ENCODE measurements around the gene SLC35G6. TPM values are rescaled to one million over a fixed set of nuclear protein-coding genes. Genes with fewer than 3 reads are reported as not detected.
A peak's percentile ranks its signal among the peaks of the same experiment; 100 is the strongest.

Gene SLC35G6
- total and polyA plus RNA-seq, 2 experiments from 2014 or later, result 0.16 TPM; not detected in 1

- TF ChIP-seq, protein P1, sequence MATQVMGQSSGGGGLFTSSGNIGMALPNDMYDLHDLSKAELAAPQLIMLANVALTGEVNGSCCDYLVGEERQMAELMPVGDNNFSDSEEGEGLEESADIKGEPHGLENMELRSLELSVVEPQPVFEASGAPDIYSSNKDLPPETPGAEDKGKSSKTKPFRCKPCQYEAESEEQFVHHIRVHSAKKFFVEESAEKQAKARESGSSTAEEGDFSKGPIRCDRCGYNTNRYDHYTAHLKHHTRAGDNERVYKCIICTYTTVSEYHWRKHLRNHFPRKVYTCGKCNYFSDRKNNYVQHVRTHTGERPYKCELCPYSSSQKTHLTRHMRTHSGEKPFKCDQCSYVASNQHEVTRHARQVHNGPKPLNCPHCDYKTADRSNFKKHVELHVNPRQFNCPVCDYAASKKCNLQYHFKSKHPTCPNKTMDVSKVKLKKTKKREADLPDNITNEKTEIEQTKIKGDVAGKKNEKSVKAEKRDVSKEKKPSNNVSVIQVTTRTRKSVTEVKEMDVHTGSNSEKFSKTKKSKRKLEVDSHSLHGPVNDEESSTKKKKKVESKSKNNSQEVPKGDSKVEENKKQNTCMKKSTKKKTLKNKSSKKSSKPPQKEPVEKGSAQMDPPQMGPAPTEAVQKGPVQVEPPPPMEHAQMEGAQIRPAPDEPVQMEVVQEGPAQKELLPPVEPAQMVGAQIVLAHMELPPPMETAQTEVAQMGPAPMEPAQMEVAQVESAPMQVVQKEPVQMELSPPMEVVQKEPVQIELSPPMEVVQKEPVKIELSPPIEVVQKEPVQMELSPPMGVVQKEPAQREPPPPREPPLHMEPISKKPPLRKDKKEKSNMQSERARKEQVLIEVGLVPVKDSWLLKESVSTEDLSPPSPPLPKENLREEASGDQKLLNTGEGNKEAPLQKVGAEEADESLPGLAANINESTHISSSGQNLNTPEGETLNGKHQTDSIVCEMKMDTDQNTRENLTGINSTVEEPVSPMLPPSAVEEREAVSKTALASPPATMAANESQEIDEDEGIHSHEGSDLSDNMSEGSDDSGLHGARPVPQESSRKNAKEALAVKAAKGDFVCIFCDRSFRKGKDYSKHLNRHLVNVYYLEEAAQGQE (IDR thresholded peaks at IDR 0.05; ENCODE audit: unreplicated experiment), result no peak
- TF ChIP-seq POLR2AphosphoS5 (IDR thresholded peaks at IDR 0.05; ENCODE audit: low read depth) (peak; percentile 23; the same call in 1 of the 2 replicates), ZNF331 (CRISPR knock-in tag; IDR thresholded peaks at IDR 0.05; ENCODE audit: low read depth) (no peak), NANOG (IDR thresholded peaks at IDR 0.05; ENCODE audit: borderline replicate concordance) (no peak)
- H3K79me2 ChIP-seq (replicated peaks; ENCODE audit: insufficient read depth), result peaks cover 54% of the 10 kb centered on the region
- DNase-seq (ENCODE audit: low spot score) (peak; percentile 56), ATAC-seq (peak; percentile 22)
- peaks cover 8% of the 10 kb centered on the region; the same call in 1 of the 2 replicates for H4K20me1 ChIP-seq (replicated peaks; ENCODE audit: insufficient read depth)
- peak within 1 kb of the TSS; percentile 81 for H3K27ac ChIP-seq (ENCODE audit: low read depth)
- H3K4me3 ChIP-seq, result peak within 1 kb of the TSS; percentile 84
- no peaks in the 10 kb centered on the region for H3K27me3 ChIP-seq (ENCODE audit: insufficient read depth)
- H3K36me3 ChIP-seq (ENCODE audit: insufficient read depth), result no peaks in the 10 kb centered on the region
- peaks cover 7% of the 10 kb centered on the region; the same call in 1 of the 3 replicates for H3K36me3 Mint-ChIP-seq (ENCODE audit: low read depth)
- peaks cover 21% of the 10 kb centered on the region for H3K4me1 ChIP-seq (ENCODE audit: insufficient read depth)
- H2AFZ ChIP-seq, result peak within 1 kb of the TSS; percentile 94
- H3K27ac Mint-ChIP-seq, result peak within 1 kb of the TSS; percentile 91
- no peaks in the 10 kb centered on the region; the same call in 1 of the 3 replicates for H3K9me3 Mint-ChIP-seq
- 0 out of 2 replicates have a peak, but pooled peaks cover 4% of the 10 kb centered on the region for H3F3A ChIP-seq (replicated peaks; ENCODE audit: low read depth)
- H3K27me3 Mint-ChIP-seq (ENCODE audit: insufficient read depth, low read depth, poor library complexity), result peaks cover 23% of the 10 kb centered on the region
- H3K4me1 Mint-ChIP-seq, result peaks cover 51% of the 10 kb centered on the region
- peak within 1 kb of the TSS; percentile 96 for H3K4me2 ChIP-seq
- H3K4me3 Mint-ChIP-seq, result peak within 1 kb of the TSS; percentile 96
- H3K9me2 ChIP-seq (ENCODE audit: insufficient read depth), result no peaks in the 10 kb centered on the region
Observed at GRCh38 chr17:7479213-7480088, 1.8 kb upstream of the SLC35G6 start, which contains the start of gene ZBTB4. Gene ZBTB4 (minus strand): TSS chr17:7479631. CDS start chr17:7466801, 12,830 bp downstream.

DNA sequence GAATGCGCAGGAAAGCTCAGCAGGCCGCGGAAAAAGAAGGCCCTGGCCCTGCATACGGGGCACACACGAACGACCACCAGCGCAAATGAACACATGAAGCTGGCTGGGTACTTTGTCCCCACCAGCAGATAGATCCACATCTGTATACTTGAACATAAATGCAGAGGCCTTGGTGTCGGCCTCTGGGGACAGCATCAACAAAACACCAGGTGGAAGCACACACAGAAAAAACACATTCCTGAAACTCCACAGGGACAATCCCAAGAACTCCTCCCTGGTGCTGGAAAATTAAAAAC lies 1.2 kb upstream of the SLC35G6 start:
- TF ChIP-seq, protein P1 (IDR thresholded peaks at IDR 0.05; ENCODE audit: unreplicated experiment), result no peak
- TF ChIP-seq ZNF331 (CRISPR knock-in tag; IDR thresholded peaks at IDR 0.05; ENCODE audit: low read depth) (no peak), ZNF114 (CRISPR knock-in tag; IDR thresholded peaks at IDR 0.05) (no peak), CREB1 (CRISPR knock-in tag; IDR thresholded peaks at IDR 0.05; ENCODE audit: low read depth) (no peak), NANOG (IDR thresholded peaks at IDR 0.05; ENCODE audit: borderline replicate concordance) (no peak)
- TF ChIP-seq, protein P2, sequence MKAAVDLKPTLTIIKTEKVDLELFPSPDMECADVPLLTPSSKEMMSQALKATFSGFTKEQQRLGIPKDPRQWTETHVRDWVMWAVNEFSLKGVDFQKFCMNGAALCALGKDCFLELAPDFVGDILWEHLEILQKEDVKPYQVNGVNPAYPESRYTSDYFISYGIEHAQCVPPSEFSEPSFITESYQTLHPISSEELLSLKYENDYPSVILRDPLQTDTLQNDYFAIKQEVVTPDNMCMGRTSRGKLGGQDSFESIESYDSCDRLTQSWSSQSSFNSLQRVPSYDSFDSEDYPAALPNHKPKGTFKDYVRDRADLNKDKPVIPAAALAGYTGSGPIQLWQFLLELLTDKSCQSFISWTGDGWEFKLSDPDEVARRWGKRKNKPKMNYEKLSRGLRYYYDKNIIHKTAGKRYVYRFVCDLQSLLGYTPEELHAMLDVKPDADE (IDR thresholded peaks at IDR 0.05), result no peak
- TF ChIP-seq, protein P3, sequence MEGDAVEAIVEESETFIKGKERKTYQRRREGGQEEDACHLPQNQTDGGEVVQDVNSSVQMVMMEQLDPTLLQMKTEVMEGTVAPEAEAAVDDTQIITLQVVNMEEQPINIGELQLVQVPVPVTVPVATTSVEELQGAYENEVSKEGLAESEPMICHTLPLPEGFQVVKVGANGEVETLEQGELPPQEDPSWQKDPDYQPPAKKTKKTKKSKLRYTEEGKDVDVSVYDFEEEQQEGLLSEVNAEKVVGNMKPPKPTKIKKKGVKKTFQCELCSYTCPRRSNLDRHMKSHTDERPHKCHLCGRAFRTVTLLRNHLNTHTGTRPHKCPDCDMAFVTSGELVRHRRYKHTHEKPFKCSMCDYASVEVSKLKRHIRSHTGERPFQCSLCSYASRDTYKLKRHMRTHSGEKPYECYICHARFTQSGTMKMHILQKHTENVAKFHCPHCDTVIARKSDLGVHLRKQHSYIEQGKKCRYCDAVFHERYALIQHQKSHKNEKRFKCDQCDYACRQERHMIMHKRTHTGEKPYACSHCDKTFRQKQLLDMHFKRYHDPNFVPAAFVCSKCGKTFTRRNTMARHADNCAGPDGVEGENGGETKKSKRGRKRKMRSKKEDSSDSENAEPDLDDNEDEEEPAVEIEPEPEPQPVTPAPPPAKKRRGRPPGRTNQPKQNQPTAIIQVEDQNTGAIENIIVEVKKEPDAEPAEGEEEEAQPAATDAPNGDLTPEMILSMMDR (conservative IDR thresholded peaks at IDR 0.05; ENCODE audit: low read depth in 2 of 2), result no peak
- peak overlapping the region; percentile 91 for H3K27ac Mint-ChIP-seq
- Histone ChIP-seq H3F3A (replicated peaks; ENCODE audit: low read depth) (0 out of 2 replicates have a peak, but pooled peaks cover 4% of the 10 kb centered on the region), H3K4me3 (peak overlapping the region; percentile 84), H4K20me1 (replicated peaks; ENCODE audit: insufficient read depth) (peaks cover 8% of the 10 kb centered on the region; the same call in 1 of the 2 replicates), H3K4me1 (ENCODE audit: insufficient read depth) (peaks cover 21% of the 10 kb centered on the region), H2AFZ (peak overlapping the region; percentile 94), H3K27me3 (ENCODE audit: insufficient read depth) (no peaks in the 10 kb centered on the region), H3K36me3 (ENCODE audit: insufficient read depth) (no peaks in the 10 kb centered on the region), H3K79me2 (replicated peaks; ENCODE audit: insufficient read depth) (peaks cover 52% of the 10 kb centered on the region), H3K4me2 (peak overlapping the region; percentile 96), H3K27ac (ENCODE audit: low read depth) (peak overlapping the region; percentile 81), H3K9me2 (ENCODE audit: insufficient read depth) (no peaks in the 10 kb centered on the region)
- peak overlapping the region; percentile 96 for H3K4me3 Mint-ChIP-seq
- DNase-seq (ENCODE audit: low spot score) (peak; percentile 38), ATAC-seq (no peak)
- H3K27me3 Mint-ChIP-seq (ENCODE audit: insufficient read depth, low read depth, poor library complexity), result peaks cover 27% of the 10 kb centered on the region
- H3K36me3 Mint-ChIP-seq (ENCODE audit: low read depth), result peaks cover 7% of the 10 kb centered on the region; the same call in 2 of the 3 replicates
- peaks cover 52% of the 10 kb centered on the region for H3K4me1 Mint-ChIP-seq
- H3K9me3 Mint-ChIP-seq, result no peaks in the 10 kb centered on the region; the same call in 1 of the 3 replicates

Measured in GM23338 (cell line).